ENCODE measurements around the gene LAMB3.

Gene LAMB3

DNA sequence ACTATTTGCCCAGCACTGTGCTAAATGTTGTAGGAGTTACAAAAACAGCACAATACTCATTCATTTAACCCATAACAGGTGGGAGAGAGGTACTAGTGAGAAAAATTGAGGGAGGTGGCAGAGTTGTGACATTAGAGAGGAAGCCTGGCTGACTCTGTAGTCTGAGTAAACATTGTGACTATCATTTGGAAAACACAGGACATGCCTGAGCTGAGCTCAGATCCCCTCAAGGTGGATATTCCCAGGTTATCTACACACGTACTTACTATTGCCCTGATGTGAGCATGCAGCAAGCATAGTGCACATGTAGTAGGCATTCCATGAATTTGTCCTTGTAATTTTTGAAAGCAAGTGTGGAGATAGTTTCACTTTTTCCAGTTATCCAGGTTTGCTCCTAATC, 57.8 kb downstream of the LAMB3 start:
- DNase-seq: no peak

DNA sequence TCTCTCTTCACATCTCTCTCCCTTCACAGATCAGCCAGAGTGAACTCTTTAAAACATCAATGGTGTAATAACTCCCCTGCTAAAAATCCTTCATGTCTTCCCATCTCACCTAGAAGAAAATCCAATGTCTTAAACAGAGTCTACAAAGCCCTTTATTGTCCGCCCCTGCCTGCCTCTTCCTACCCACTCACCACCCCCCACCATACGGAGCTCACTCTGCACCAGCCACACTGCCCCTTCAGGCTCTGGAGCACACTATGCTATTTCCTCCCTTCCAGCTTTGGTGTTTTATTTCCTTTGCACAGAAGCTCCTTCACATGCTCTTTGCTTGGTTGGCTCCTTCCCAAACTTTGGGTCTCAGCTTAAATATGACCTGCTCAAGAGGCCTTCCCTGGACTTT, 58.5 kb downstream of the LAMB3 start:
- DNase-seq: no peak

GRCh38 chr1:209590405-209590804, 61.8 kb downstream of the LAMB3 start:
- no peak for DNase-seq

- DNase-seq: no peak
These were observed 62.4 kb downstream of the LAMB3 start for GRCh38 chr1:209589863-209590262.

DNA sequence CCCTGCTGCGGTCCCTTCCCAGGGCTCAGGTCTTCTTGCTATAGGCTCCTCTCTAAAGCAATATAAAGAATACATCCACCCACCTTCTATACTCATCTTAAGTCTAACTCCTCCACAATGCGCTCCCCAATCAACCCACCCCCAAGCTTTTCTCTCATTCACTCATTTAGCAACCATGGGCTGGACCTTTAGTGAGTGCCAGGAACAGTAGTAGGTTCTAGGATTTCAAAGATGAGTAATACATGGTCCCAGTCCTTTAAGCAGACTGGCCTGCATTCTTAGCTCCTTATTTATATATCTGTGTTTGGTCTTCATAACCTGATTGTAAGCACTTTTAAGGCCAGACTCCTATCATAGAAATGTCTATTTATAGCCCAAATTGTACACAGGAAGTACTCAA, 62.8 kb downstream of the LAMB3 start:
- DNase-seq: no peak

GRCh38 chr1:209587789-209588188, 64.4 kb downstream of the LAMB3 start:
- no peak for DNase-seq

DNA sequence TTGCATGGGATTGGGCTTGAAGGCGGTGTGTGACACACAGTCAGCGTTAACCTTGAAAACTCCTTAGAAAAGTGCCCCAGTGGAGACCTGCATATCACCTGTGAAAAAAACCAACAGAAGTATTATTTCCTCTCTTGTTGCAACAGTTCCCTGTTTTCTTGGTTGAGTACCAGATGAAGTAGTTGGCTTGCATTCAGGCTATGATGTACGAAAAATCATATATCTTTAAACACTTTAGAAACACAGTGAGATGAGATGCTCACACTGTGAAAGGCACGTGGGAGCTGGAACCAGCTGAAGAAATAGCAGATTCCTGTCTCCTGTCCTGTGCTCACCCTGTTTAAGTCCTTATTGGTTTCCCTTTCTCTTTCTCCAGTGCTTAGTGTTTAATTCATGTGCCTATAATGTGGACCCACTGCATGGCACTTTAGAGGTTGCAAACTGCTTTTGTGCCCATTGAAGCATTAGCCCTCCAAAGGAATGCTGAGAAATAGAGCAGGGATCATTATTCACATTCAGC, 65.9 kb downstream of the LAMB3 start:
- no peak for DNase-seq

DNA sequence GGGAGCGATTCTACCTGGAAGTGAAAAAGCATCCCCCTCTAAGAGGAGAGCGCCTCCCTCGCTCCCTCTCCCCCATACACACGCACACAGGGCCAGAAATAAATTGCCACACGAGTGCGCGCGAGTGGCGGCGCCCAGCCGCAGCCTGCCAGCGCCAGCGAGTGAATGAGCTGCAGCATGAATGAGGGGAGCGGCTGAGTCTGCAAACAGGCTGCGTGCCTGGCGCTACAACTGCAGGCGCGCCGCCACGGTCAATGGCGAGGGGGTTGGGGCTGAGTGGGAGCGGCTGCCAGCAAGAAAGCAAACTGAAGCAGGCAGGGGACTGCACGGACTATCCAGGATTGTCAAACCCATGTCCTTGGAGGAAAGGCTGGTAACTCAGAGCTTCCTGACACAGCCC, 66.6 kb downstream of the LAMB3 start:
- no peak for DNase-seq

GRCh38 chr1:209585197-209585596, 67.0 kb downstream of the LAMB3 start:
- no peak for DNase-seq

- no peak for DNase-seq
These were observed 68.0 kb downstream of the LAMB3 start for GRCh38 chr1:209584231-209584672.

GRCh38 chr1:209583408-209583807, 68.8 kb downstream of the LAMB3 start, which contains the start of gene CAMK1G:
TSS of gene CAMK1G (plus strand) at chr1:209583714. CDS start at chr1:209594984, 11,270 bp downstream.
- no peak for DNase-seq

- DNase-seq: no peak
These were observed 71.6 kb downstream of the LAMB3 start for GRCh38 chr1:209580577-209580976.

DNA sequence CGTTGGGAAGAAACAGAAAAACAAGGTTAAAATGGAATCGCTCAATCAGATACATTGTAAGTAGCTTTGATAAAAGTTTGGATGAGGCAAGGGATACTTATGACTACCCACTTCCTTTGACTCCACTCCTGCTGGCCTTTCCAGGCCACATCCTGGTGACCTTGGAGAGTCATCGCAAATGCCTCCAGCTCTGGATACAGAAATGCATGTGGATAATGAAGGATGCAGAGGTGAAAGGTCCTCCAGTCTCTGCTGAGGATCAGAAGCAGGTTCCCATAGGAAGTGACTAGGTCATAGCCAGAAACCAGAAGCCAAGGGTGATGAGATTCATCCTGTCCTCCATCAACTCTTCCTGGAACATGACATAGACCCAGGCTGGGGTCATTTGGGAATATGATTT, 74.9 kb downstream of the LAMB3 start:
- no peak for DNase-seq

DNA sequence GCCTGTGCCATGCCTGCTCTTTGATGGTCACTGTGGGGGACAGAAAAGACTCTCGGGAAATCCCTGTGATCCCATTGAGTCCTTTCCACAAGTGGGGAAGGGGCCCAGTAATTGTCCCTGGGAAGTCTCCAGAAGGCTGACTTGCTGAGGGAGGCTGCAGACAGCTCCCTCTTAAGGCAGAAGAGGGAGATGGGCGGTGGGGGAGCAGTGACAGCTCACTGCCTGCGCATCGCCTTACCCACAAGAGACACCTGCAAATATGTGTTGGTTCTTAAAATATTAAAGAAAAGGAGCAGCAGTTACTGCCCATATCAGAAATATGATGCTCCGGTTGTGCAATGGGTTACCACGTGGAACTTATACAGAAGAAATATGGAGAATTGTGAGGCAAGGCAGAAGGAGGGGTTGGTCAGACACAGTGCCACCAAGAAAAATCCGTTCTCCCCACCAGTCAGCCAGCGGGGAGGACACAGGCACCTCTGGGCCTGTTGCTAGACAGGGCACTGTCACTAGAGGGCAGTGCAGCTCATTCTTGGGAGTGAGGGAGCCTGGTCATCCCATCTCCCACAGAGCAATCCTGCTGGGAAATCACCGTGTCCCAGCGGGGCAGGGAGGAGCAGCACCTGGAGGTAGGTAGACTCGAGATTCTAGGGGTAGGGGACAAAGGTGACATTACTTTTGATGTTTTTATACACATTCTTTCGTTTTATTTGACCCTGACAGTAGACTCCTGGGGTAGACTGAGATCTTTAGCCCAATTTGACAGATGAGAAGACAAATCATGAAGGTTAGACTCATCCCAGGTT, 75.6 kb downstream of the LAMB3 start:
- peak; percentile 64 for DNase-seq

DNA sequence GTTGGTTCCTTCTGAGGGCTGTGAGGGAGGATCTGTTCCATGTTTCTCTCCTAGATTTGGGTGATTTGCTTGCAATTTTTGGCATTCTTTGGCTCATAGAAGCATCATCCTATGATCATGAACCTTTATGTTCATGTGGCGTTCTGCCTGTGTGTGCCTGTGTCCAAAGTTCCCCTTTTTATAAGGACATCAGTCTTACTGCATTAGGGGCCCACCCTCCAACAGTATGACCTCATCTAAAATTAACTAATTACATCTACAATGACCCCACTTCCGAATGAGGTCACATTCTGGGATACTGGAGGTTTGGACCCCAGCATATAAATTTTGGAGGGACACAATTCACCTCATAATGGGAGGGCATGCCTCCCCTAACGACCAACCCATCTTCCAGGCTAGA, 81.5 kb downstream of the LAMB3 start:
- DNase-seq: no peak

DNA sequence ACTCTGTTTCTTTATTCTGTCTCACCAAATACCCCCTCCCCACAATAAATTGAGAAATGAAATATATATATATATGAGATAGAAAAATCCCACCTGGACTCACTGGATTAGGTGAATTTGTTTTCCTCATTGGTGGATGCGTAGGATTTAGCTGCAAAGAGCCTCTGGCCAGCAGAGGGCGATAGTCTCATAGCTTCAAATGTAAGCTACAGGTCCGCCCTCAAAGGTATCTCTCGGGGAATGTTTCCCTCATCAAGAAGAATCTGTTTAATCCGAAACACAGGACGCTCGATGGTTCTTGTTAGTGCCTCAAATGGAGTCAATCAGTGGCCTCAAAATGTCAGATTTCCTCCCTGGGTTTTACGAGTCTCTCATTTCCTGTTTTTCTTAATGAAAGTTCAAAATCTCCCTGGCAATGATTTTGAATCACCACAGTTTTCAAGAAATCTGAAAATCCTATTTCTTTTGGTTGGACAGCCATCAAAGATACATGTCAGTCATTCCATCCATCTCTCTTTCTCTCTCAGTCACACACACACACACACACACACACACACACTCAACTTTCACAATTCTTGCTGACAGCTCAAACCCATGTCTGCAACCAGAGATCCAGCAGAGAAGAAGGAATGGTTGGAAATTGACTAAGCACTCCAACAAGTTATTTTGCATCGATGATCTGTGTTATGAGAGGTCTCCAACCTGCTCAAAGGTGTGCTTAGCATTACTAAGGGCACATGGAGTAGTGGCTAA, 82.6 kb downstream of the LAMB3 start:
- DNase-seq: peak; percentile 74

DNA sequence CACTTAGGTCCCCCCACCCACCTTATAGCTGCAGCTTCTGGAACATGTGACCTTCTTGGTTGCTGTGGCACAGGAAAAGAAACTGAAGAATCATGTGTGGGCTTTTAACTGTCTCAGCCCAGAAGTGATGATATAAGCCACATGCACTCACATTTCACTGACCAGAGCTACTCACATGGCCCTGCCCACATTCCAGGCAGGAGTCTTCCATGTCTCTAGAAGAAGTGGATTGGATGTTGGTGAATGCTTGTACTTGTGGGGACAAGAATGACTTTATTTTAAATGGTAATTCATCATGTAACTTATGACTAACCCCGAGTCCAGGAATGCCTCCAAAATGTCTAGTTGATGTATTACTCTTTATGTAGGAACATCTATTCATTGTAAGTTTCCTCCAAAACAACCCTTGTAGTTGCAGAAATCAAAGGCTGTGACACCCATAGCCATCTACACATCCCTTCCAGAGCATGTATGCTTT, 84.5 kb downstream of the LAMB3 start:
- no peak for DNase-seq

DNA sequence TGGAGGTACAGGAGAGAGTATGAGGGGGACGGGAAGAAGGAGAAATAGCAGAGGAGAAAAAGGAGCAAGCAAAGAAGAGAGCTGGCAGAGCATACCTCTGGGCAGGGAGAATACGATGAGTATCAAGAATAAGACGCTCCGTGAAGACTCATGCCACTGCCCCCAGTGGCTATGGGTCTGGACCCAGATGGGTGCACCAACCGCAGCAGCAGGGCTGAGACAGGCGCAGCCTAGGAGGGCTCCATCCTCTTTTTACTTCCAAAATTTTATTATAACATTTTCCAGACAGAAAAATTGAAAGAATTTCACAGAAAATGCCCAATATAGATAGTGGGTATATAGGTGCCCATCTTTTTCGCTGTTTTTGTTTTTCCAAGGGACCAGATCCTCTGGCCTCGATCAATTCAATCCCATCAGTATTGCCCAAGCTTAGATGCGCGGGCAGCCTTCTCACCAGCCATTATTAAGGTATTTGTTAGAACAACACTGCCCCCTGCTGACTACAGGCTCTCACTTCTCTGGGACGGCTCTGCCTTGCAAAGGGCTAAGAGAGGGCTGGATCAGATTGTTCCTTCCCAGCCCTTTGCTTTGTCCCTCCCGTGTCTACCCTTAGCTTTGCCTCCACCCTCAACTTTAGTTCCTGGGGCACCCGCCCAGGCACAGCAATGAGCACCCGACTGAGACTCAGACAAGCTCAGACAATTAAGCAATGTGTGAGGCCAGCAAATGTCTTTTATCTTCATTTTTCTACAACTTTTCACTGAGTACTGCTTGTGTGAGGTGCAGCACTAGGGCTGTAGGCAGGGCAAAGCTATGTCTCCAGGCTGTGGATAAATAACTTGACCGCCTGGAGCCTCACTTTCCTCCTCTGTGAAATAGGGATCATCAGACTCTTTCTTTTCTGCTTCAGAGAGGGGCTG, 86.2 kb downstream of the LAMB3 start:
- peak; percentile 74 for DNase-seq

All from CD4-positive, alpha-beta T cell treated with Interleukin-12 subunit alpha and Interleukin-12 subunit beta, for 1 hour (primary cell).